ENCODE data around the gene ACSM3.

Gene ACSM3

DNA sequence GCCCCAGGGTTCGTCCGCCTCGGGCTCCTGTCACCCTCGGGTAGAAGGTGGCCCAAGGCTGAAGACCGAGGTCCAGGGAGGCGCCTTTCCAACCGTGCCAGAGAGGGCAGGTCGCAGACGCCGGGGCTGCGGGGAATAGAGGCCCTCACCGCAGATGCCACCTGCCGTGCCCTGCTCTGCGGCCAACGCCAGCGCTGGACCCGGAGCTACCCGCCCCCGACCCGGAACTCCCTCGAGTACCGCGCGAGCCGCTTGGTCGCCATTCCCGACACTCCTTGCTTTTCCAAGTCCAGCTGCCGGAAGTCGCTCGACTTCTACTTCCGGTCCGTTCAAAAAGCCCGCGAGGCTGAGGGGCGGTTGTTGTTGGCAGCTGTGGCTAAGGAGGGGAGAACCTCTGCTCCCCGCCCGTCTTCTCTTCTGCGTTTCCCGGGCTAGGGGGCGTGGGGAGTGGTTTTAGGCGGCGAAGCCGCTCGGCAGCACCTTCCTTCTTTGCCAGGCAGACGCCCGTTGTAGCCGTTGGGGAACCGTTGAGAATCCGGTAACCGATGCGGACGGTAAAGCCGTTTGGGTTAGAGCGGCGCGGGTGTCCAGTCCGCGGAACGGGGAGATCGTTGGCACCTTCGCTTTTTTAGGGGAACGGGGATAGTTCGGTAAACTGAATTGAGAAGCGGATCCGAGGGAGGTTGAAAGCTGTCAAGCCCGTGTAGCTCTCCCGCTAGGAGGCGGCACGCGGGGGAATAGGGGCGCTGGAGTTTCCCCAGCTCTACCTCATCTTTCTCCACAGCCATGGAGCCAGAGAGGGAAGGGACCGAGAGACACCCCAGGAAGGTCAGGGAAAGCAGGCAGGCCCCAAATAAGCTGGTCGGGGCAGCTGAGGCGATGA is 42.6 kb downstream of the ACSM3 start, which contains the start of the genes ERI2 and REXO5:
Gene ERI2 (minus strand): TSS at position 305 of the 883 bp plus-strand sequence. CDS start 42 bp downstream, at position 263.
Gene REXO5 (plus strand): TSS at position 360 of the 883 bp plus-strand sequence. CDS start 427 bp downstream, at position 787.
- DNase-seq (ENCODE audit: low spot score), result peak; percentile 95

DNA sequence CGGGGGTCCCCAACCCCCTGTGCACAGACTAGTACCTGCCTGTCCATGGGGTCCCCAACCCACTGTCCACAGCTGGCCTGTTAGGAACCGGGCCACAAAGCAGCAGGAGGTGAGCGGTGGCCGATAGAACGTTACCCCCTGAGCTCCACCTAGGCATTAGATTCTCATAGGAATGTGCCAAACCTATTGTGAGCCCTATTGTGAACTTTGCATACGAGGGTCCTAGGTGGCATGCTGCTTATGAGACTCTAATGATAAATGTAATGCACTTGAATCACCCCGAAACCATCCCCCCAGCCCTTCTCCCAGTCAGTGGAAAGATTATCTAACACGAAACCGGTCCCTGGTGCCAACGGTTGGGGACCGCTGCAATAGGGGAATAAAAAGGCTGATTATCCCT is 44.0 kb downstream of the ACSM3 start:
- no peak for DNase-seq (ENCODE audit: low spot score)

DNA sequence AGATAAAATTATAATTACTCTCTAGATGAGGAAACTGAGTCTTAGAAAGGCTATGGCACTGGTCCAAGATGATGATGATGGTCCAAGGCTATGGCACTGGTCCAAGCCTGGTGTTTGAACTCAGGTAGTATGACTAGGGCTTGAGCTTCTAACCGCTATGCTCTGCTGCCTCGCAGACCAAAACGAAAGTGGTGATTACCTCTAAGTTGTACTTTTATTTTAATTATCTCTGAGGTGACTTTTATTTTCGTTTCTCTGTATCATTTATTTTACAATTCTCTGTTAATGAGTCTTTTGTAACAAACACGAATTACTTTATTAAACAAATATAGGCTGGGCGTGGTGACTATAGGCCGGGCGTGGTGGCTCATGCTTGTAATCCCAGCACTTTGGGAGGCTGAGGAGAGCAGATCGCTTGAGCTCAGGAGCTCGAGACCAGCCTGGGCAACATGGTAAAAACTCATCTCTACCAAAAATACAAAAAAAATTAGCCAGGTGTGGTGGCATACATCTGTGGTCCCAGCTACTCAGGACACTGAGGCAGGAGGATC is 48.1 kb downstream of the ACSM3 start:
- no peak for DNase-seq (ENCODE audit: low spot score)

DNA sequence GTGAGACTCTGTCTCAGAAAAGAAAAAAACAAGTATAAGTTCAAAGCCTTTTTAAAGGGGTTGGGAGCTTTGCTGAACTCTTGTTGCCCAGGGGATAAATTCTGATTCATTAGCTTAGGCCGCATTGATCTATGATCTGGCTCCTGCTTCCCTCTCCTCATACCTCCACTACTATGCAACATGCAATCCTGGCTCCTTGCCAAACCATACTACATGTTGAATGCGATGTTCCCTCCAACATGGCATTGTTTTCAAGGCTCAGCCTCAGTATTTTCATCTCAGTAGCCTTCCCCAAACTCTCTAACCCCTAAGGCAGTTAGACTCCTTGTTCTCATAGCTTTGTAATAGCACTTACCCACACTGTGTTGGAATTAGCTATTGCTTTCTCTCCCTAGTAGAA is 48.7 kb downstream of the ACSM3 start:
- no peak for DNase-seq (ENCODE audit: low spot score)

DNA sequence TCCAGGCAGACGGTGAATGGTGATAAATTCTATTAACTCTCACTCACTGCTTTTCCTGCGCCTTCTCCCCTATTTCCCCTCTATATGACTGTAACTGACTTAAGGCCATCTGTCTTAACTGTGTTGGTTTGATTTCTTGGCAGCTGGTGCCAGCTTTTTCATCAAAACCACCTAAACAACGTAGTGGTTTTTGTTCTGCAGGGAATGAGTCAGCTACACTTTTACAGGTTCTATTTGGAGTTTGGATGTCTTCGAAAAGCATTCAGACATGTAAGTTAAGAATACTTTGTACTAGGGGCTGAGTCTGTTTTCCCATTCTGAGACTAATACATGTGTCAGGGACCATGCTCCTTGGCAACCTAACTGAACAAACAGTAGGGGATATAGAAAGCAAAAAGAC is 51.0 kb downstream of the ACSM3 start:
- no peak for DNase-seq (ENCODE audit: low spot score)

DNA sequence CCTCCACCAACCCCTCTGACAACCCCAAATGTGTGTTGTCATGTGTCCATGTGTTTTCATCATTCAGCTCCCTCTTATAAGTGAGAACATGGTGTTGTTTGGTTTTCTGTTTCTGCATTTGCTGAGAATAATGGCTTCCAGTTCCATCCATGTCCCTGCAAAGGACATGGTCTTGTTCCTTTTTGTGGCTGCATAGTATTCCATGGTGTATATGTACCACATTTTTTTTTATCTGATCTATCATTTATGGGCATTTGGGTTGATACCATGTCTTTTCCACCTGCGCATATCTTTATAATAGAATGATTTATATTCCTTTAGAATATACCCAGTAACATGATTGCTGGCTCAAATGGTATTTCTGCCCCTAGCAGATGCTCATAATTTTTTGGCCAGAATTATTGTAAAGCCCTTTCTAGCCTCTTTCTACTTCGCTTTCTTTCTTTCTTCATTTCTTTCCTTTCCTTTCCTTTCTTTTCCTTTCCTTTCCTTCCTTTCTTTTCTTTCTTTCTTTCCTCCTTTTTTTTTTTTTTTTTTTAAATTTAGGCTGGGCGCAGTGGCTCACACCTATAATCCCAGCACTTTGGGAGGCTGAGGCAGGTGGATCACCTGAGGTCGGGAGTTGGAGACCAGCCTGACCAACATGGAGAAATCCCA is 55.2 kb downstream of the ACSM3 start:
- DNase-seq (ENCODE audit: low spot score), result no peak

DNA sequence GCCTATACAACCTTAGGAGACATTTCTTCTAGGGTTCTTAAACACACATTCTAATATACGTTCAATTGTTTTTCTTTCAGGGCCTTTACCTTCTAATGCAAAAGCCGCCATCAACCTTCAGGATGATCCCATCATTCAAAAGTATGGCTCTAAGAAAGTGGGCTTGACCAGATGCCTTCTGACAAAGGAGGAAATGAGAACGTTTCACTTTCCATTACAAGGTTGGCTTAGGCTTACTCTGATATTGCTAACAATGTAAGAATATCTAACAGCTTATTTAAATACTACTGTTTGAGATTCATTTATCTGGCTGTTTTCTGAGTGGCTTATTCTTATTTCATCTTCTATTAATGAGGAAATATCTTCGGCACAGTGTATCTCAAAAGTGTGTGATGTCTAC is 57.9 kb downstream of the ACSM3 start:
- DNase-seq (ENCODE audit: low spot score), result no peak

DNA sequence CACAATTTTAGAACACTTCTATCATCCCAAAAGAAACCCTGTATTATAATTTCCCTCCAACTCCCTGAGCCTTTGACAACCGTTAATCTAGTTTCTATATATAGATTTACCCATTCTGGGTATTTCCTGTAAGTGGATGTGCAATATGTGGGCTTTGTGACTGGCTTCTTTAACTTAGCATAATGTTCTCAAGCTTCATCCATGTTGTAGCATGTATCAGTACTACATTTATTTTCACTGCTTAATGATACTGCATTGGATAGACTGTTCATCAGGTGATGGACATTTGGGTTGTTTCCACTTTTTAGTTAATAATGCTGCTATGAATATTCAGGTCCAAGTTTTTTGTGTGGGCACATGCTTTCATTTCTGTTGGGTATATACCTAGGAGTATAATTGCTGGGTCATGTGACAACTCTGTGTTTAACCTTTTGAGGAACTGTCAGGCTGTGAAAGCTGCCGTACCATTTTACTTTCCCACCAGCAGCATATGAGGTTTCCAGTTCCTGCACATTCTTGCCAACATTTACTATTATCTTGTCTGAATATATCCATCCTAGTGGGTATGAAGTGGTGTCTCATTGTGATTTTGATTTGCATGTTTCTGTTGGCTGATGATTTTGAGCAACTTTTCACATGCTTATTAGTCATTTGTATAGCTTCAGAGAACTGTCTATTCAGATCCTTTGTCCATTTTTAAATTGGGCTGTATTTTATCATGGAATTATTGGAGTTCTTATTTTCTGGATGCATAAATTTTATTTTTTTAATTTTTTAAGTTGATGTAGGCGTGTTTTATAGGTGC is 58.9 kb downstream of the ACSM3 start:
- no peak for DNase-seq (ENCODE audit: low spot score)

DNA sequence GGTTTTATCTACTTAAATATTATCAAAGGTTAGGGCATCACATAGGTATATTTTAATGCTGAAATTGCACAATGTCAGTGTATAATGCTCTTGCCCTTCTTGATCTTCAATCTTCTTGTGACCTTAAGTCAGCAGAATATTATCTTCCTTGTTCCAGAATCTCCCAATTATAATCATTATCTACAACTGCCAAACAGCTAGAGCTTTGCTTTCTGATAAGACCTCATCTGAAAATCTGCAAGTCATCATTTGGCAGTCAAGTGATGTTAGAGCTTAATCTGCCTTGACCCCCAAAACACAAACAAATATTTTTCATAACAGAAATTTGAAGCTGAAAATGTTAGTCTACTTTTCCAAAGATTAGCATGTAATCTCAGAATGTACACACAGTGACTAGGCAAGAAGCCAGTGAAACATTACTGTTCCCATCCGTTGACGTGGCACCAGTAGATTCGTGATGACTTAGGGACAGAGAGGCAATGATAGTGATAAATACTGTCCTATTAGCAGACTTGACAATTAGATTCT is 62.3 kb downstream of the ACSM3 start:
- no peak for DNase-seq (ENCODE audit: low spot score)

DNA sequence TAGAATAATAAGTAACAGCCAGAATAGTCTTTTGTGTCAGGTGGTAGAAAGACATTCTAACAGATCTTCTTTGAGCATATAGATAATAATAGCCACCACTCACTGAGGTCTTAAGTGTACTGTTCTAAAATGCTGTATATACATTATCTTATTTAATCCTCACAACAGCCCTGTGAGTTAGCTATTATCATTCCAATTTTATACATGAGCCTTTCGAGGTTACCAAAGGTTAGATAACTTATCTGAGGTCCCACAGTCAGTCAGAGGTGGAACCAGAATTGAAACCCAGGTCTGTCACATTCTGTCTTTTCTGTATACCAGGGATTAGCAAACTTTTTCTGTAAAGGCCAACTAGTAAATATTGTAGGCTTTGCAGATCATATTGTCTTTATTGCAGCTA is 65.7 kb downstream of the ACSM3 start:
- no peak for DNase-seq (ENCODE audit: low spot score)

DNA sequence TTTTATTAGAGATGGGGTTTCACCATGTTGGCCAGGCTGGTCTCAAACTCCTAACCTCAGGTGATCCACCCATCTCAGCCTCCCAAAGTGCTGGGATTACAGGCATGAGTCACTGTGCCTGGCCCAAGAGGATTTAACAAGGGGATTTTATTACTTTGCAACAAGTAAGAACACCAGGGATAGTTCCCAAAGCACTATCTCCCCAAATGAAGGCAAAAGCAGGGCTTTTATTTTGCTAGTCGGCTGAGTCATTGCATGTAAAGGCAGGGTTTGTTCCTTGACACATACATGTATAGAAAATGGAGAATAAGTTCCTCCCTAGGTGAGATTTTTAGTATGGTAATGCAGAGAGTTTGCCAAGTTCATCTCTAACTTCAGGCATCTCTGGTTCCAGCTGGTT is 66.6 kb downstream of the ACSM3 start:
- DNase-seq (ENCODE audit: low spot score), result no peak

DNA sequence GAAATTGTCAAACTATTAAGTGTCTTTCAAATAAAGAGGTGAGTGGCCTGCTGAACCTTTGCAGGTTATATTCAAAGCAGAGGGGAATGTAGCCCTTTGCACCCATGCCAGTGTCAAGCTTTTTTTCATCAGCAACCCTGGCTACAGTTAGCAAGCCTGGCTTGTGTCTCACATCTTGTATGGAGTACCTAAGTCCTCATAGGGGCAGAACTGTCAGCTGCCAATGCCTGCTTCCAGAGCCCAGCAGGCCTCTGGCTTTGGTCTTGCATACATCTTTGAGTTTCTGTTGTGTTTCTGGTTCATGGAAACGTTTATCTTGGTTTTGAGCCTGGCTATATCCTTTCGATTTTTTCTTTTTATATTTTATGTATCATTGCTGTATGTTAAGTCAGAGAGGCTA is 69.3 kb downstream of the ACSM3 start:
- no peak for DNase-seq (ENCODE audit: low spot score)

DNA sequence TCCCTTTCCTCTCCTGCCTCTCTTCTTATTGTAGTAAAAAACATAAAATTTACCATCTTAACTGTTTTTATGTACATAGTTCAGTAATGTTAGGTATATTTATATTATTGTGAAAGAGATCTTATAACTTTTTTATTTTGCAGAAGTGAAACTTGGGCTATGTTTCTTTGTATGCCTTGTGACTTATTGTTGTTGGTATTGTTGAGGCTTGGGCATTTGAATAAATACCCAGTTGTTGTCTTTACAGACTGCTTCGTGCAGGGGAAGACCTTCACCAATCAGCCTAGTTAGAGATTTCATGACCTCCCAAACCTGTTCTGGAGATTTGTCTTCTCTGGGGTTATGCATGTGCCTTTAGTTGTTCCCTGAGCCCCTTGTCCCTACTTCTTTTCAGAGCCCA is 74.4 kb downstream of the ACSM3 start:
- DNase-seq (ENCODE audit: low spot score), result no peak

DNA sequence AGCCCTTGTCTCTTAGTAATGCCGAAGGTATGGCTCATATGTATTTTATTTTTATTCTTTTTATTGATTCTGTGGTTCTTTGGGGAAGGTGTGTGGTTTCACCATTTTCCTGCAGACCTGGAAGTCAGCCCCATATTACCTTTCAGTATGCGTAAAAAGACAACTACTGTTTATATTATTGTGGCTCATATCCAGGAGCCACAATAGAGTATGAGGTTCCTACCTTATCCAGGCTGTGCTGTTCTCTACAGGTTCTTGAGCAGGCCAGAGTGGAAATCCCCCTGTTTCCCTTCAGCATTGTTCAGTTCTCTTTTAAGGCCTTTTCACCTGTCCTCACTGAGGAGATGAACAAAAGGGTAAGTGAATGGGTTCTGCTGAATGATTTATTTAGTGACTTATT is 75.7 kb downstream of the ACSM3 start:
- DNase-seq (ENCODE audit: low spot score), result no peak

DNA sequence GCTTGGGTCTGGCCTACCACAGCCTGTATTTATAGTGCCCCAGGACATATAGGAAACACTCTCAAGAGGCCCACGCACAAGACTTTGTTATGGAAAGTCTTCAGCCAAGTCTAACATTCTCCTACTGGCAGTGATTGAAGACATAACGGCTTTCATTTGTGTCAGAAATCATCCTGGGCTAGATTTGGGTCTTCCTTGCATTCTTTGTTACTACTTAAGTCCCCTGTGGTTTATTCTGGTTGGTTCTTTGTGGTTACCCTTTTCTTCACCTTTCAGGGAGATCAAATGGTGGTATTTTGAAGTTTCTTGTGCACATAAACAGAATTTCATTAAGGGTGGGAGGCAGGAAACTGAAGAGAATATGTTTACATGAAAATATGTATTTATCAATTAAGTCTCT is 80.2 kb downstream of the ACSM3 start:
- DNase-seq (ENCODE audit: low spot score), result no peak

DNA sequence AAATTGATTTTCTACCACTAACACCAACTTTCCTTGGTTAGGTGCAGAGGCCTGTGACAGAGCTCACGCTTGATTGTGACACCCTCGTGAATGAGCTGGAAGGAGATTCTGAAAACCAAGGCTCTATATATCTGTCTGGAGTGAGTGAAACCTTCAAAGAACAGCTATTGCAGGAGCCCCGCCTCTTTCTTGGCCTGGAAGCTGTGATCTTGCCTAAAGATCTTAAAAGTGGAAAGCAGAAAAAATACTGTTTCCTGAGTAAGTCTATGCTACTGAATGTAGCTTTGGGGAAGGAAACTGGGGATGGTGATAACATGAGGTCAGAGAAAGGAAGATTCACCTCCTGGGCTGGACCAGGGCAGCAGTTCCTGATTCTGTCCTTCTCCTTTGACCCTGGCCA is 80.8 kb downstream of the ACSM3 start:
- no peak for DNase-seq (ENCODE audit: low spot score)

DNA sequence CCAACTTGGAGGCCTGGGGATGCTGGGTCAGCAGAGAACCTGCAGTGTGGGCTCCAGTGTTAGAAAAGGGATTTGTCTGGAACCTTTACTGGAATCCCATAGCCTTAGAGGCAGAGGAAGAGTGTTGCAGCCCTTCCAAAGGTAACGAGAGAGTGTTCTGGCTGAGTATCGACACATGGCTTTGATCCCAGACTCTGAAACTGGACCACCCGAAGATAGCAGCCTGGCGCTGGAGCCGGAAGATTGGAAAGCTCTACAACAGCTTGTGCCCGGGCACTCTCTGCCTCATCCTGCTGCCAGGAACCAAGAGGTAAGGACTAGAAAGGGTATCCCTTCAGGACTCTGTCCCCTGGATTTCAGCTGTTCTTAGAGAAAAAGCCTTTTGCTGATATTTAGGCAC is 82.2 kb downstream of the ACSM3 start:
- no peak for DNase-seq (ENCODE audit: low spot score)

DNA sequence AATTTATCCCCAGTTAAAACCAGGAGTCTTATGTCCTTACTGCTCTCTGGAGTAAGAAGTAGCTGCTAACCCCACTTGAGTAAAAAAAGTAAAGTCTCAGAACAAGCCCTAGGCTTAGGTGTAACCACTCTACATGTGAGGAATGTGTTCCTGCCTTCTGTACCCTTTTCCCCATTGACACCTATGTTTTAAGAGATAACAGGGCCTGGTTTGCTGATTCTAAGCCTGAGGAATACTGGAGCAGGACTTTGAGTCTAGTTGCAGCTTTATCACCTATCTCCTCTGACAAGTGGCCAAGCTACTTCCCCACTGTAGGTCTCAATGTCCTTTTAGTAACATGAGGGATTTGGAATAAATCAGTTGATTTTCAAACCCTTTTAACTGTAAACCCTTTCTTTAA is 82.7 kb downstream of the ACSM3 start:
- no peak for DNase-seq (ENCODE audit: low spot score)

All from GM03348 (cell line).